Measurements from ENCODE around the gene SEMA3A. TPM values are rescaled to one million over a fixed set of nuclear protein-coding genes. Genes with fewer than 3 reads are reported as not detected.

The SEMA3A gene
- total and polyA plus RNA-seq, 2 of the 4 experiments (the other 2 are of a cell fraction): 31.2 to 213 TPM

GRCh38 chr7:84042110-84042539 is 152.5 kb downstream of the SEMA3A start:
- Histone ChIP-seq H3K9me3 (ENCODE audit: control insufficient read depth, insufficient read depth, low read length) (no peaks in the 10 kb centered on the region), H3K27me3 (ENCODE audit: control insufficient read depth, insufficient read depth, low read length) (no peaks in the 10 kb centered on the region), H3K9me1 (ENCODE audit: insufficient read depth, low read length) (peaks cover 5% of the 10 kb centered on the region), H3K23ac (ENCODE audit: low read depth, low read length) (no peak overlapping the region; the same call in 1 of the 2 replicates), H4K5ac (ENCODE audit: low read depth, low read length) (peak overlapping the region; percentile 65; the same call in 1 of the 2 replicates), H3K9ac (ENCODE audit: low read depth, low read length) (no peak overlapping the region), H3K4me3 (ENCODE audit: insufficient read depth, low read depth, low read length) (no peak overlapping the region), H2AK9ac (replicated peaks; ENCODE audit: low read depth, low read length, poor library complexity) (peak overlapping the region; percentile 3), H4K8ac (ENCODE audit: low read depth in 2 of 2, low read length in 2 of 2) (peak overlapping the region in 1 of 2 experiments; percentile 49; a peak in 2 of 4 replicates), H3K18ac (ENCODE audit: low read depth, low read length) (peak overlapping the region; percentile 45; the same call in 1 of the 2 replicates), H3K4me2 (ENCODE audit: low read depth, low read length) (peak overlapping the region; percentile 54; the same call in 1 of the 2 replicates), H3K27ac (ENCODE audit: insufficient read depth, low read length) (peak overlapping the region; percentile 34; the same call in 1 of the 2 replicates), H2BK20ac (ENCODE audit: low read depth, low read length) (peak overlapping the region; percentile 56), H3K4ac (ENCODE audit: low read depth, low read length) (peak overlapping the region; percentile 46; the same call in 1 of the 2 replicates), H4K91ac (ENCODE audit: insufficient read depth, low read depth, low read length) (no peak overlapping the region), H2AFZ (replicated peaks; ENCODE audit: low read length, poor library complexity) (peak overlapping the region; percentile 62), H3K79me1 (ENCODE audit: low read depth in 1 of 2, low read length in 2 of 2) (peaks cover 6 to 38% of the 10 kb centered on the region in 2 experiments; a peak in 3 of 4 replicates), H3K14ac (replicated peaks; ENCODE audit: low read depth, low read length) (peak overlapping the region; percentile 70), H2BK15ac (ENCODE audit: low read depth, low read length) (0 out of 3 replicates have a peak overlapping the region, but pooled peaks have one; percentile 9), H3K56ac (ENCODE audit: extremely low read depth, insufficient read depth, low read length) (no peak overlapping the region), H2BK120ac (ENCODE audit: low read depth, low read length) (peak overlapping the region; percentile 69; the same call in 1 of the 2 replicates), H2AK5ac (ENCODE audit: low read depth, low read length) (no peak overlapping the region), H3K36me3 (ENCODE audit: control insufficient read depth, insufficient read depth, low read length) (peaks cover 15% of the 10 kb centered on the region), H4K20me1 (ENCODE audit: insufficient read depth, low read length) (no peaks in the 10 kb centered on the region), H2BK5ac (ENCODE audit: low read depth, low read length, poor library complexity, severe bottlenecking) (peak overlapping the region; percentile 75), H3K4me1 (ENCODE audit: control insufficient read depth, insufficient read depth, low read length) (peaks cover 6% of the 10 kb centered on the region)
- ChIA-PET CTCF (no interaction called here), POLR2A (ENCODE audit: unreplicated experiment) (no interaction called here)
- dilution Hi-C loops (cut with HindIII; ENCODE audit: low sequenced_read_pairs, unreplicated experiment): no loop called here
- intact Hi-C loops (cut with micrococcal nuclease): no loop called here
- BruUV-seq (replicated peaks): no TSS peak
- WGBS, 2 experiments (ENCODE audit: extremely low coverage in 2 of 2, insufficient read length in 1 of 2): no CpG with 5 or more reads among the region's 7 CpGs
- TF ChIP-seq RAD21 (IDR thresholded peaks at IDR 0.05; ENCODE audit: low read length): no peak
- TF ChIP-seq MAZ (IDR thresholded peaks at IDR 0.05; ENCODE audit: borderline replicate concordance, low read depth, low read length): no peak
- TF ChIP-seq NFE2L2 (IDR thresholded peaks at IDR 0.05; ENCODE audit: low read depth, low read length): no peak
- TF ChIP-seq RCOR1 (IDR thresholded peaks at IDR 0.05; ENCODE audit: insufficient replicate concordance, low read length): no peak
- TF ChIP-seq FOS (IDR thresholded peaks at IDR 0.05; ENCODE audit: low read depth, low read length): peak; percentile 43; the same call in 1 of the 2 replicates
- TF ChIP-seq USF2 (IDR thresholded peaks at IDR 0.05; ENCODE audit: low read depth, low read length): no peak
- peak; percentile 63 for TF ChIP-seq BHLHE40 (IDR thresholded peaks at IDR 0.05; ENCODE audit: low read depth, low read length)
- ATAC-seq (ENCODE audit: low read depth) (peak; percentile 94), DNase-seq (peak; percentile 84)
- in situ Hi-C loops (cut with MboI; ENCODE audit: low sequenced_read_pairs): no loop called here
